Measurements from ENCODE around the gene GLIPR1L2. TPM values are rescaled to one million over a fixed set of nuclear protein-coding genes. Genes with fewer than 3 reads are reported as not detected.
"Not testable (repeated sequence)": the region's sequence is repeated elsewhere in the genome, so short reads cannot be mapped to it uniquely, and the experiment has no call there.

GLIPR1L2 gene
- total RNA-seq, 6 donors from 2014 or later = 0.34 to 9.4 (median 2.8) TPM

DNA sequence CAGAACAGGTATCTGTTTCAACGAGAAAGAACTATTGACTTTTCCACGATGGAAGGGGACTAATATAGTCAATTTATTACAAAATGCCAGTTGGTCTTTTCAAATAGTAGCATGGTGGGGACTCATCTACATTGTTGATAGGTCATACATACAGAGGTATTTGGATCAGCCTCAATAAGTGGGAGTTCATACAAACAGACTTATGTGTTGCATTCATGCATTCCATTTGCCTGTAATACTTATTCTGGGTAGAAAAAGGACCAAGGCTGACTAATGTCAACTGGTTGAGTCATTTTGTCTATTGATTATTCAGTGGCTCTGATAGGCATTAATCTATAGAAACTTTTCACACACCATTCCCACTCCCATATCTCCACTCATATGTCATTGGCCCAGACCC, 48.2 kb downstream of the GLIPR1L2 start:
- no peak overlapping the region for H3K4me3 ChIP-seq
- H3K27me3 ChIP-seq = no peaks in the 10 kb centered on the region
- no peak overlapping the region for H3K27ac ChIP-seq
- TF ChIP-seq, protein P1, sequence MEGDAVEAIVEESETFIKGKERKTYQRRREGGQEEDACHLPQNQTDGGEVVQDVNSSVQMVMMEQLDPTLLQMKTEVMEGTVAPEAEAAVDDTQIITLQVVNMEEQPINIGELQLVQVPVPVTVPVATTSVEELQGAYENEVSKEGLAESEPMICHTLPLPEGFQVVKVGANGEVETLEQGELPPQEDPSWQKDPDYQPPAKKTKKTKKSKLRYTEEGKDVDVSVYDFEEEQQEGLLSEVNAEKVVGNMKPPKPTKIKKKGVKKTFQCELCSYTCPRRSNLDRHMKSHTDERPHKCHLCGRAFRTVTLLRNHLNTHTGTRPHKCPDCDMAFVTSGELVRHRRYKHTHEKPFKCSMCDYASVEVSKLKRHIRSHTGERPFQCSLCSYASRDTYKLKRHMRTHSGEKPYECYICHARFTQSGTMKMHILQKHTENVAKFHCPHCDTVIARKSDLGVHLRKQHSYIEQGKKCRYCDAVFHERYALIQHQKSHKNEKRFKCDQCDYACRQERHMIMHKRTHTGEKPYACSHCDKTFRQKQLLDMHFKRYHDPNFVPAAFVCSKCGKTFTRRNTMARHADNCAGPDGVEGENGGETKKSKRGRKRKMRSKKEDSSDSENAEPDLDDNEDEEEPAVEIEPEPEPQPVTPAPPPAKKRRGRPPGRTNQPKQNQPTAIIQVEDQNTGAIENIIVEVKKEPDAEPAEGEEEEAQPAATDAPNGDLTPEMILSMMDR (IDR thresholded peaks at IDR 0.05) = no peak
- TF ChIP-seq POLR2A (IDR thresholded peaks at IDR 0.05) (no peak), EP300 (IDR thresholded peaks at IDR 0.05) (no peak), POLR2AphosphoS5 (IDR thresholded peaks at IDR 0.05) (no peak)
- no peak for ATAC-seq (ENCODE audit: low FRiP score in 2 of 2)
- no peaks in the 10 kb centered on the region for H3K36me3 ChIP-seq
- DNase-seq = no peak
- peaks cover 0 to 10% (median 0%) of the 10 kb centered on the region in 4 donors for H3K9me3 ChIP-seq
- no peaks in the 10 kb centered on the region for H3K4me1 ChIP-seq
- WGBS, 2 donors = 85 to 93% methylated on average over 2 of the region's 2 CpGs

DNA sequence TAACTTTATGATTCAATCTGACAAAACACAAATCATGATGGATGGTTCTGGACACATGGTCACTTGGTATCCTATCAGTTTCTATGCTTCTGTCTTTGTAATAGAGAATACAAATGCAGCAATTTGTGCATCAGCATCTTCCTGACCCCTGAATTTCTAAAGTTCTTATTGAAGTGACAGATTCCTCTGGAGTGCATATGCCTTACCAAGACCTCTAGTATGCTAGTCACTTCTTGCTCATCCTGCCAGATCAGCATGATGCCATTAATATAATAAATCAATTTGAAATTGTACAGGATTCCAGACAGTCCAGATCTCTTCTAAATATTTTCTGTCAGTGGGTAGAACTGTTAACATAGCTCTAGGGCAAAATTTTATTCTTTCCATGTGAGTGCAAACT, 49.0 kb downstream of the GLIPR1L2 start:
- Histone ChIP-seq H3K27ac (no peak overlapping the region), H3K36me3 (no peaks in the 10 kb centered on the region), H3K9me3 (peaks cover 0 to 10% (median 0%) of the 10 kb centered on the region in 4 donors), H3K27me3 (no peaks in the 10 kb centered on the region), H3K4me1 (no peaks in the 10 kb centered on the region), H3K4me3 (no peak overlapping the region)
- no peak for ATAC-seq (ENCODE audit: low FRiP score in 2 of 2)
- TF ChIP-seq, protein P1 (IDR thresholded peaks at IDR 0.05) = no peak
- TF ChIP-seq POLR2AphosphoS5 (IDR thresholded peaks at IDR 0.05) (no peak), POLR2A (IDR thresholded peaks at IDR 0.05) (no peak)
- no peak for DNase-seq

DNA sequence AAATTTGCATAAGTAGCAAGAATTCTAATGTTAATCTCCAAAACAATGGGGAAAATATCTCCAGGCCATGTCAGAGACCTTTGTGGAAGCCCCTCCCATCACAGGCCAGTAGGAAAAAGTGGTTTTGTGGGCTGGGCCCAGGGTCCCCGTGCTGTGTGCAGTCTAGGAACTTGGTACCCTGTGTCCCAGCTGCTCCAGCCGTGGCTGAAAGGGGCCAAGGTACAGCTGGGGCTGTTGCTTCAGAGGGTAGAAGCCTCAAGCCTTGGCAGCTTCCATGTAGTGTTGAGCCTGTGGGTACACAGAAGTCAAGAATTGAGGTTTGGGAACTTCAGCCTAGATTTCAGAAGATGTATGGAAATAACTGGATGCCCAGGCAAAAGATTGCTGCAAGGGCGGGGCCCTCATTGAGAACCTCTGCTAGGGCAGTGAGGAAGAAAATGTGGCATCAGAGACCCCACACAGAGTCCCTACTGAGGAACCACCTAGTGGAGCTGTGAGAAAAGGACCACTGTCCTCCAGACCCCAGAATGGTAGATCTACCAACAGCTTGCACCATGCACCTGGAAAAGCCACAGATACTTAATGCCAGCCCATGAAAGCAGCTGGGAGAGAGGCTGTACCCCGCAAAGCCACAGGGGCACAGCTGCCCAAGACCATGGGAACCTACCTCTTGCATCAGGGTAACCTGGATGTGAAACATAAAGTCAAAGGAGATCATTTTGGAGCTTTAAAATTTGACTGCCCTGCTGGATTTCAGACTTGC, 51.0 kb downstream of the GLIPR1L2 start:
- not testable (repeated sequence) for H3K27me3 ChIP-seq; H3K4me1 ChIP-seq; ATAC-seq (ENCODE audit: low FRiP score in 2 of 2); H3K36me3 ChIP-seq; H3K4me3 ChIP-seq; H3K27ac ChIP-seq
- DNase-seq = peak in 1 of 2 donors; percentile 5
- 67 to 74% methylated on average over 3 to 4 of the region's 4 CpGs for WGBS, 2 donors
- H3K9me3 ChIP-seq = peaks cover 0 to 10% (median 0%) of the 10 kb centered on the region in 4 donors

DNA sequence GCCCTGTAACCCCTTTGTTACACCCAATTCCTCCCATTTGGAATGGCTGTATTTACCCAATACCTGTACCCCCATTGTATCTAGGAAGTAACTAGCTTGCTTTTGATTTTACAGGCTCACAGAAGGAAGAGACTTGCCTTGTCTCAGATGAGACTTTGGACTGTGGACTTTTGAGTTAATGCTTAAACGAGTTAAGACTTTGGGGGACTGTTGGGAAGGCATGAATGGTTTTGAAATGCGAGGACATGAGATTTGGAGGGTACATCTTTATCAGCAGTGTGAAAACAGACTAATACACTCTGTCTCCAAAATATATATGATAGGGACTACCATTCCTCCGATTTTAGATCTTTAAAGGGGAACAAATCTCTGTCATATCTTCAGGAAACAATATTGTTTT, 51.6 kb downstream of the GLIPR1L2 start:
- H3K27me3 ChIP-seq; DNase-seq; H3K36me3 ChIP-seq; ATAC-seq (ENCODE audit: low FRiP score in 2 of 2); H3K4me3 ChIP-seq; H3K9me3 ChIP-seq; H3K27ac ChIP-seq; H3K4me1 ChIP-seq: not testable (repeated sequence)
- WGBS, 2 donors = 25 to 80% methylated on average over 3 of the region's 3 CpGs

DNA sequence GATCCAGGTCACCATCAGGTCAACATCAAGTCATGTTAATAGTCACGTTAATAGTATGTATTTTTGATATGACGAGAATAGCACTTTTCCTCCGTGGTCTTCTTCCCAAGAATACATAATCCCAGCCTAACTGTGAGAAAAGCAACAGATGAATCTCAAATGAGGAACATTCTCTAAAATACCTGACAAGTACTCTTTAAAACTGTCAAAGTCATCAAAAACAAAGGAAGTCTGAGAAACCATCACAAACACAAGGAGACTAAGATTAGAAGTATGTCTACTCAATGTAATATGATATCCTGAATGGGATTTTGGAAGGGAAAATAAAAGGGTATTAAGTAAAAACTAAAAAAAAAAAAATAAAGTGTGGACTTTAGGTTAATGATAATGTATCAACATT, 52.8 kb downstream of the GLIPR1L2 start:
- H3K4me1 ChIP-seq = no peaks in the 10 kb centered on the region
- H3K27me3 ChIP-seq = no peaks in the 10 kb centered on the region
- WGBS, 2 donors = 51 to 75% methylated on average over 3 of the region's 3 CpGs
- no peak overlapping the region for H3K4me3 ChIP-seq
- H3K36me3 ChIP-seq = no peaks in the 10 kb centered on the region
- H3K27ac ChIP-seq = no peak overlapping the region
- DNase-seq = no peak
- no peaks in the 10 kb centered on the region for H3K9me3 ChIP-seq
- no peak for TF ChIP-seq POLR2A (IDR thresholded peaks at IDR 0.05)
- TF ChIP-seq EP300 (IDR thresholded peaks at IDR 0.05) = no peak
- TF ChIP-seq, protein P1 (IDR thresholded peaks at IDR 0.05) = no peak
- no peak for TF ChIP-seq POLR2AphosphoS5 (IDR thresholded peaks at IDR 0.05)
- ATAC-seq (ENCODE audit: low FRiP score in 2 of 2) = no peak

DNA sequence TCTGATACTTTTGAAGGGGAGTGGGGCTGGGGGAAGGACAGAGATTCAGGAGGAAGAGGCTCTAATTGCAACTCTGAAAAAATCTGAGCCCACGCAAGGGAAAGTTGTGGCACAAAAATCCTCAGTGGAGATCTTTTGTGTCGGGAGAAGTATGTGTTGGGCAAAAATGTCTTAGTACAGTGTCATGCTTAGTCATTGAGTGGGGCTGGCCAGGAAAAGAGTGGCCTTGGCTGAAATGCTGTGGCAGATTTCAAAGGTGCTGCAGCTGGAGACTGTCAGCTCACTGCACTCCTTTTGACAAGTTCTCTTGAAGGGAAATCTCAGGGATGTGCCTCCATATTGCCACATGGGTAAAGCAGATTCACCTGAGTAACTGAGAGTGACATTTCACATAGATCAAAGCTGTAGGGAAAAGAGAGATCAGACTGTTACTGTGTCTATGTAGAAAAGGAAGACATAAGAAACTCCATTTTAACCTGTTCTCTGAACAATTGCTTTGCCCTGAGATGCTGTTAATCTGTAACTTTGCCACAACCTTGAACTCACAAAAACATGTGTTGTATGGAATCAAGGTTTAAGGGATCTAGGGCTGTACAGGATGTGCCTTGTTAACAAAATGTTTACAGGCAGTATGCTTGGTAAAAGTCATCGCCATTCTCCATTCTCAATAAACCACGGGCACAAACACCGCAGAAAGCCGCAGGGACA, 53.7 kb downstream of the GLIPR1L2 start:
- TF ChIP-seq EP300 (IDR thresholded peaks at IDR 0.05) (no peak), POLR2AphosphoS5 (IDR thresholded peaks at IDR 0.05) (no peak), POLR2A (IDR thresholded peaks at IDR 0.05) (no peak)
- TF ChIP-seq, protein P1 (IDR thresholded peaks at IDR 0.05) = no peak
- H3K27me3 ChIP-seq = no peaks in the 10 kb centered on the region
- no peaks in the 10 kb centered on the region for H3K9me3 ChIP-seq
- WGBS, 2 donors = 82 to 87% methylated on average over 6 of the region's 6 CpGs
- no peaks in the 10 kb centered on the region for H3K36me3 ChIP-seq
- no peak overlapping the region for H3K27ac ChIP-seq
- ATAC-seq (ENCODE audit: low FRiP score in 2 of 2) = no peak
- no peak for DNase-seq
- H3K4me1 ChIP-seq = no peaks in the 10 kb centered on the region
- H3K4me3 ChIP-seq = no peak overlapping the region

DNA sequence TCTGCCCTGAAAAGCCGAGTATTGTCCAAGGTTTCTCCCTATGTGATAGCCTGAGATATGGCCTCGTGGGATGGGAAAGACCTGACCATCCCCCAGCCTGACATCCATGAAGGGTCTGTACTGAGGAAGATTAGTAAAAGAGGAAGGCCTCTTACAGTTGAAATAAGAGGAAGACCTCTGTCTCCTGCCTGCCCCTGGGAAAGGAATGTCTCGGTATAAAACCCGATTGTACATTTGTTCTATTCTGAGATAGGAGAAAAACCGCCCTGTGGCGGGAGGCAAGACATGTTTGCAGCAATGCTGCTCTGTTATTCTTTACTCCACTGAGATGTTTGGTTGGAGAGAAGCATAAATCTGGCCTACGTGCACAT, 54.2 kb downstream of the GLIPR1L2 start:
- H3K36me3 ChIP-seq; ATAC-seq (ENCODE audit: low FRiP score in 2 of 2); DNase-seq; H3K27me3 ChIP-seq; H3K4me3 ChIP-seq; H3K9me3 ChIP-seq; H3K4me1 ChIP-seq; H3K27ac ChIP-seq: not testable (repeated sequence)
- 63 to 83% methylated on average over 7 of the region's 7 CpGs for WGBS, 2 donors
